Fibroblast of lung (primary cell): ENCODE results near the gene RXRA. TPM values are rescaled to one million over a fixed set of nuclear protein-coding genes. Genes with fewer than 3 reads are reported as not detected.

Experiments used
- DNase-seq, 2 donors: peaks; one replicate each; pipeline versions ENCODE4 v3.0.0 to v3.0.0-alpha.2; 2010; ENCODE audit warnings: low read depth in 2 of 2
- H2AFZ ChIP-seq: 2 replicates; pipeline ENCODE4 v1.5.1; 2012; ENCODE audit warnings: low read length, control low read depth, inconsistent platforms
- H3K27ac ChIP-seq: 2 replicates; pipeline ENCODE4 v1.5.1; 2011; ENCODE audit warnings: low read length, control low read depth; ENCODE audit not compliant: insufficient read depth
- H3K27me3 ChIP-seq: 2 replicates; pipeline ENCODE4 v1.5.1; 2011; ENCODE audit warnings: mild to moderate bottlenecking, low read length; ENCODE audit not compliant: control insufficient read depth, insufficient read depth
- H3K36me3 ChIP-seq: 2 replicates; pipeline ENCODE4 v1.5.1; 2011; ENCODE audit warnings: low read length; ENCODE audit not compliant: control insufficient read depth, insufficient read depth
- H3K4me1 ChIP-seq: 2 replicates; pipeline ENCODE4 v1.5.1; 2011; ENCODE audit warnings: low read length; ENCODE audit not compliant: control insufficient read depth, insufficient read depth; ENCODE audit errors: extremely low read depth
- H3K4me2 ChIP-seq: 2 replicates; pipeline ENCODE4 v1.5.1; 2011; ENCODE audit warnings: low read length, control low read depth; ENCODE audit not compliant: insufficient read depth; ENCODE audit errors: extremely low read depth
- H3K4me3 ChIP-seq, 4 experiments: fragments of 200-600 bp in 1 of 4; sonication (generic) in 1 of 4; replicated peaks in 1 of 4; 2 replicates each; pipeline ENCODE4 v1.5.1; 2011 to 2016; ENCODE audit warnings: low read length in 4 of 4, low read depth in 3 of 4, mild to moderate bottlenecking in 3 of 4, control low read depth in 2 of 4, inconsistent platforms in 1 of 4, mixed read lengths in 1 of 4; ENCODE audit not compliant: insufficient read depth in 1 of 4; ENCODE audit errors: control extremely low read depth in 1 of 4
- H3K79me2 ChIP-seq: 2 replicates; pipeline ENCODE4 v1.5.1; 2012; ENCODE audit warnings: mild to moderate bottlenecking, low read length, inconsistent platforms; ENCODE audit not compliant: control insufficient read depth, insufficient read depth
- H3K9ac ChIP-seq: 2 replicates; pipeline ENCODE4 v1.5.1; 2011; ENCODE audit warnings: mild to moderate bottlenecking, low read length, control low read depth; ENCODE audit not compliant: insufficient read depth
- H3K9me3 ChIP-seq: 2 replicates; pipeline ENCODE4 v1.5.1; 2012; ENCODE audit warnings: low read depth, low read length; ENCODE audit not compliant: control insufficient read depth, insufficient read depth
- H4K20me1 ChIP-seq: 2 replicates; pipeline ENCODE4 v1.5.1; 2011; ENCODE audit warnings: low read length; ENCODE audit not compliant: control insufficient read depth, insufficient read depth; ENCODE audit errors: extremely low read depth
- EZH2 ChIP-seq: IDR thresholded peaks from 2 replicates; pipeline ENCODE4 v1.5.1; 2012; ENCODE audit warnings: low read length, control low read depth, mild to moderate bottlenecking; ENCODE audit errors: missing control alignments
- polyA plus RNA-seq, 2 donors: library from polyadenylated mRNA; depleted of rRNA in 1 of 2; stranded (reverse) in 1 of 2; unstranded in 1 of 2; fragments of >200 nt; gene quantifications; 2 replicates each; pipeline ENCODE4 v1.2.1, GENCODE V29; 2011 to 2012; ENCODE audit warnings: missing spikeins in 1 of 2
- total RNA-seq: library from RNA; depleted of rRNA; stranded (reverse); fragments of >200 nt; gene quantifications from 2 replicates; pipeline ENCODE4 v1.2.1, GENCODE V29; 2014
- TF ChIP-seq, protein P1 (sequence below), 2 donors: IDR thresholded peaks in 1 of 2; conservative IDR thresholded peaks in 1 of 2; 1 replicate in 1 of 2; 2 replicates in 1 of 2; pipeline ENCODE4 v1.5.1; 2011 to 2012; ENCODE audit warnings: low read length in 2 of 2, control low read depth in 1 of 2, inconsistent platforms in 1 of 2, low read depth in 1 of 2, mild to moderate bottlenecking in 1 of 2

The RXRA gene
- total and polyA plus RNA-seq, 2 donors (not counting 1 experiment from before 2014, with no cell fraction given): 13.3 to 14.9 TPM

DNA sequence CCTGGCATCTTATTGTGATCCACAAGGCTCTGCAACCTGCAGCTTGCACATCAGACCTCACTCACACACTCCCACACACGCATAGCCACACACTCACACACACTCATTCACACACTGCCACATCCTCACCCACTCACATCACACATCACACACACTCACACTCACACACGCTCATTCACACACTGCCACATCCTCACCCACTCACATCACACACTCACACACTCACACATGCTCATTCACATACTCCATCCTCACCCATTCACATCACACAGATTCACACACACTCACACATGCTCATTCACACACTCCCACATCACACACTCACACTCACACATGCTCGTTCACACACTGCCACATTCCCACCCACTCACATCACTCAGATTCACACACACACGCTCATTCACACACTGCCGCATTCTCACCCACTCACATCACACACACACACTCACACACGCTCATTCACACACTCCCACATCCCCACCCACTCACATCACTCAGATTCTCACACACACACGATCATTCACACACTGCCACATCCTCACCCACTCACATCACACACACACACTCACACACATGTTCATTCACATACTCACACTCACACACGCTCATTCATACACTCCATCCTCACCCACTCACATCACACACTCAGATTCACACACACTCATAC is 47.1 kb upstream of the RXRA start:
- H3K36me3 ChIP-seq: no peaks in the 10 kb centered on the region
- H3K9me3 ChIP-seq: no peaks in the 10 kb centered on the region
- H3K27ac ChIP-seq: no peak overlapping the region
- H3K4me2 ChIP-seq: no peak overlapping the region
- no peaks in the 10 kb centered on the region for H3K79me2 ChIP-seq
- no peaks in the 10 kb centered on the region for H4K20me1 ChIP-seq
- peaks cover 5% of the 10 kb centered on the region for H3K27me3 ChIP-seq
- no peak overlapping the region for H3K4me3 ChIP-seq
- TF ChIP-seq, protein P1, sequence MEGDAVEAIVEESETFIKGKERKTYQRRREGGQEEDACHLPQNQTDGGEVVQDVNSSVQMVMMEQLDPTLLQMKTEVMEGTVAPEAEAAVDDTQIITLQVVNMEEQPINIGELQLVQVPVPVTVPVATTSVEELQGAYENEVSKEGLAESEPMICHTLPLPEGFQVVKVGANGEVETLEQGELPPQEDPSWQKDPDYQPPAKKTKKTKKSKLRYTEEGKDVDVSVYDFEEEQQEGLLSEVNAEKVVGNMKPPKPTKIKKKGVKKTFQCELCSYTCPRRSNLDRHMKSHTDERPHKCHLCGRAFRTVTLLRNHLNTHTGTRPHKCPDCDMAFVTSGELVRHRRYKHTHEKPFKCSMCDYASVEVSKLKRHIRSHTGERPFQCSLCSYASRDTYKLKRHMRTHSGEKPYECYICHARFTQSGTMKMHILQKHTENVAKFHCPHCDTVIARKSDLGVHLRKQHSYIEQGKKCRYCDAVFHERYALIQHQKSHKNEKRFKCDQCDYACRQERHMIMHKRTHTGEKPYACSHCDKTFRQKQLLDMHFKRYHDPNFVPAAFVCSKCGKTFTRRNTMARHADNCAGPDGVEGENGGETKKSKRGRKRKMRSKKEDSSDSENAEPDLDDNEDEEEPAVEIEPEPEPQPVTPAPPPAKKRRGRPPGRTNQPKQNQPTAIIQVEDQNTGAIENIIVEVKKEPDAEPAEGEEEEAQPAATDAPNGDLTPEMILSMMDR (conservative IDR thresholded peaks at IDR 0.05 in 1 of 2, IDR thresholded peaks at IDR 0.05 in 1 of 2; ENCODE audit: low read depth in 1 of 2, low read length in 2 of 2): no peak
- no peak for TF ChIP-seq EZH2
- H3K4me1 ChIP-seq: no peaks in the 10 kb centered on the region
- no peak overlapping the region for H2AFZ ChIP-seq
- DNase-seq: no peak
- H3K9ac ChIP-seq: no peak overlapping the region

DNA sequence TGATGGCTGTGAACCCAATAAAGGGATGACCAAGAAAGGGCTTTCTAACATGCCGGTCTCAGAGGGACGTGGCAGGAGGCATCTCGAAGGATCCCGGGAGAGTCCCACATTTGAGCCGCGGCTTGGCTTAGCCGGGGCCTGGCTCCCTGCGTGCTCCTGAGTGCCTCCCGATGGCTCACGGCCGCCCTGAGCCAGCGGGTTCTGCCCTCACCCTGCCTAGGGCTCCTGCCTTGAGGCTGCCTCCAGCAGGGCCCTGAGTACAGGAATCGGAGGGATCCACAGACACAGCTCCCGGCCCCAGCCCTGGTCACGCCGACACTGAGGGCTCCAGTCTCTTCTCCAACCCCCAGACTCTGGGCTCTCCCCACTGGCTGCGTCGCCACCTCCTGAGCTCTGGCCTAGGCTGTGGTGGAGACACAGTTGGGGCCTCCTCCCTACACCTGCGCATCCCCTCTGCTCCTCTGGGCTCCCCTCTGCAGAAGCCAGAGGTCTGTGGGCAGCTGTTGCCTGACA is 44.1 kb upstream of the RXRA start:
- H3K79me2 ChIP-seq: no peaks in the 10 kb centered on the region
- H3K9me3 ChIP-seq: no peaks in the 10 kb centered on the region
- no peak for DNase-seq
- no peaks in the 10 kb centered on the region for H3K4me1 ChIP-seq
- no peaks in the 10 kb centered on the region for H3K36me3 ChIP-seq
- TF ChIP-seq, protein P1 (conservative IDR thresholded peaks at IDR 0.05 in 1 of 2, IDR thresholded peaks at IDR 0.05 in 1 of 2; ENCODE audit: low read depth in 1 of 2, low read length in 2 of 2): no peak
- no peak overlapping the region for H3K4me3 ChIP-seq
- no peak overlapping the region for H3K4me2 ChIP-seq
- H3K27me3 ChIP-seq: peaks cover 5% of the 10 kb centered on the region
- H3K27ac ChIP-seq: no peak overlapping the region
- no peaks in the 10 kb centered on the region for H4K20me1 ChIP-seq
- H2AFZ ChIP-seq: no peak overlapping the region
- no peak overlapping the region for H3K9ac ChIP-seq

DNA sequence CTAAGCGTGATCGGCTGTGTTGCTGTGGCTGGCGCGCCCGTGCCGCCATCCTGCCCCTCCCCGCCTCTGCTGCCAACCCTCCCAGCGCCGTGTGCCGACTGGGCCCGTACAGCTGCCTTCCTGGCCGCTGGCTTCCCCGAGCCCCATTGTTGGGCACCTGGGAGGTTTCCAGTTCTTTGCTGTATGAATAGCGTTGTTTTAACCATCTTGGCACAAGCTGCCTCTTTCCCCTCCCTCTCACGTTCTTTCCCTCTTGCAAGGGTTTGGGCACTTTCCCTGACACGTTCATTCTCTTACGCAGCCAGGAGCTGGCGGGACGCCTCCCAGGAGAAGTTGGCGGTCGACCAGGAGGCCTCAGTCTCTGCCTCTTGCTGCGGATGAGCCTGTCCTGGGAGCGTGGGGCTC is 43.1 kb upstream of the RXRA start:
- Histone ChIP-seq H3K4me3 (no peak overlapping the region), H2AFZ (no peak overlapping the region)

More for the DNA sequence above, 43.1 kb upstream of the RXRA start:
- peak overlapping the region; percentile 35 for H3K4me2 ChIP-seq
- no peaks in the 10 kb centered on the region for H3K36me3 ChIP-seq
- no peak overlapping the region for H3K9ac ChIP-seq
- H3K4me1 ChIP-seq: no peaks in the 10 kb centered on the region
- no peaks in the 10 kb centered on the region for H3K9me3 ChIP-seq
- H3K27me3 ChIP-seq: peaks cover 2% of the 10 kb centered on the region
- no peaks in the 10 kb centered on the region for H4K20me1 ChIP-seq
- H3K79me2 ChIP-seq: no peaks in the 10 kb centered on the region
- TF ChIP-seq, protein P1 (conservative IDR thresholded peaks at IDR 0.05 in 1 of 2, IDR thresholded peaks at IDR 0.05 in 1 of 2; ENCODE audit: low read depth in 1 of 2, low read length in 2 of 2): no peak
- TF ChIP-seq EZH2: no peak
- DNase-seq: peak; percentile 74 to 85
- H3K27ac ChIP-seq: no peak overlapping the region
